GM19438 (cell line): Measurements from ENCODE around the gene CMPK1.
A peak's percentile ranks its signal among the peaks of the same experiment; 100 is the strongest.
"Not testable (repeated sequence)": the region's sequence is repeated elsewhere in the genome, so short reads cannot be mapped to it uniquely, and the experiment has no call there.

ENCODE experiments used
- ATAC-seq: cut with Tn5 transposase; IDR thresholded peaks from one replicate; pipeline ENCODE4 v1.9.1; 2021; ENCODE audit warnings: low read depth; ENCODE audit not compliant: unreplicated experiment

CMPK1 gene

DNA sequence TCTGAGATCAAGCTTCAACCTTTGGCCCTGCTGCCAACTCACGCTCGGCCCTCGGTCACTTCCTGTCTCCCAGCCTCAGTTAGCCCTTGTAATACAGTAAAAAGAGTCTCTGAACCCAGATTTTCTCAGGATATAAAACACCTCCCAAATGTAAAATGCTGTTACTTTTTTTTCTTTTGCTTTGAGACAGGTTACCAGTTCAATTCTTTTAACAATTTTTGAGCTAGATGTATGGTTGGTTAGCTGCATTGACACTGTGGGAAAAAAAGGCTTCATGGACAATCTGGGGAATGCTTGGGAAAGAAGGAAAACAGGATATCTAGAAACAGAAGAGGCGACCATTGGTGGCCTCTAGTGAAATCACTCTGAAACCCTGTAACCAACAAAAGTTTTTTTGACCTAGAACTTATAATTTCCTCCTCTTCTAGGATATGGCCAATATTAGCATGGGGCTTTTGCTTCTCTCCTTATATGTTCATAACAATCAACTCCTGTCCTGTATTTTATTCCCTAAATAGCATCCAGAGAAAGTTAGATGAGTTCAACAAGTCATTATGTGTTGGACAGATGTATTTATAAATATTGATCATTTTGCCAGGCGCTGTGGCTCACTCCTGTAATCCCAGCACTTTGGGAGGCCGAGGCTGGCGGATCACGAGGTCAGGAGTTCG lies 1.3 kb downstream of the CMPK1 start:
- ATAC-seq = no peak

GRCh38 chr1:47337350-47337749 lies 3.8 kb downstream of the CMPK1 start:
- no peak for ATAC-seq

DNA sequence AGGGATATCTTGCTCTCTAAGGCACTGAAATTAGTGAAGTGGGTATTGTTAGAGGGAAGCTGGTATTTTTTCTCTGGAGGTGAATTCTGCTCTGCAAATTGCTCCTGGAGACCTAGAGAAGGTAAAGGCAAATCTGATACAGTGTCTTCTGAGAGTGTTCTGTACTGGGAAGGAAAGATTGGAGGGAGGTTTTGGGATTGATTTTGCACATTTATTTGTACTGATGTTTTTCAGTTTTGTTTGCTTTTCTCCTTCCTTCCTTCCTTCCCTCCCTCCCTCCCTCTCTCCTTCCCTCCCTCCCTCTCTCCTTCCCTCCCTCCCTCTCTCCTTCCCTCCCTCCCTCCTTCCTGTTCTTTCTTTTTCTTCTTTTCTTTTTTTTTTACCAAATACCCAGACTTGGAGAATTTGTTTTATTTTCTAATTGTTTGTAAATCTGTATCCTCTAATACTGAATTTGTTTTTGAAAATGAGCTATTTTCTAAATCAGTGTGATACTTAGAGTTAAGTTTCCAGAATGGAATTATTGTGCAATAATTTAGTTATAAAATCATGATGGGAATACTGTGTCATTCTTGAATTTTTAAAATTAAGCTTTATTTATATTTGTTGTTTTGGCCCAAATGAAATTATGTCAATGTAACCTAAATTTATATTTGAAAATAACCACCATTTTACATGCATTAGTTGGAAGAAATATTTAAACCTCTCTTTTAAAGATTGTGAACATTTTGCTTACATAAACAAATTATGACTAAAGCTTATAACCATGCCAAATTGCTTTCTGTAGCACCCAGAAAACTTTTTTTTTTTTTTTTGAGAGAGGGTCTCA lies 4.9 kb downstream of the CMPK1 start:
- no peak for ATAC-seq

DNA sequence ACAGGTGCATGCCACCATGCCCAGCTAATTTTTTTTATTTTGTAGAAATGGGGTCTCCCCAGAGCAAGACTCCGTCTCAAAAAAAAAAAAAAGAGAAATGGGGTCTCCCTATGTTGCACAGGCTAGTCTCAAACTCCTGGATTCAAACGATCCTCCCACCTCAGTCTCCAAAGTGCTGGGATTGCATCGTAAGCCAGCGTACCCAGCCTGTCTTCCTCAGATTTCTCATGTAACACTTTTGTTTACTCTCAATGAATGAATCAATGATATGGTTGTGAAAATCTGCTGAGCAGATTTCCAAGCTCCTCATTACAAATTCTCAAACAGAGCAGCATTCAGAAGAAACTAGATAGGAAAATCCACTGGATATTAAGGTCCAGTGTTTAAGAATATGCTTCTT lies 6.6 kb downstream of the CMPK1 start:
- no peak for ATAC-seq

DNA sequence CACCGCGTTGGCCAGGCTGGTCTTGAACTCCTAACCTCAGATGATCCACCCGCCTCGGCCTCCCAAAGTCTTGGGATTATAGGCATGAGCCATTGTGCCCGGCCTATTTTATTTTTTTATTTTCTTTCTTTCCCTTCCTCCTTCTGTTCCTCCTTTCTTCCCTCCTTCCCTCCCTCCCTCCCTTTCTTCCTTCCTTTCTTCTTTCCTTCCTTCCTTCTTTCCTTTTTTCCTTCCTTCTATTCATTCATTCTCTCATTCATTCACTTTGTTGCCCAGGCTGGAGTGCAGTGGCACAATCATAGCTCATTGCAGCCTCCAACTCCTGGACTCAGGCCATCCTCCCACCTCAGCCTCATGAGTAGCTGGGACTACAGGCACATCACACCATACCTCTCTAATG lies 13.4 kb downstream of the CMPK1 start:
- ATAC-seq = not testable (repeated sequence)

- no peak for ATAC-seq
Observed at GRCh38 chr1:47347735-47348134, 14.1 kb downstream of the CMPK1 start.

GRCh38 chr1:47348246-47348645 lies 14.7 kb downstream of the CMPK1 start:
- no peak for ATAC-seq

DNA sequence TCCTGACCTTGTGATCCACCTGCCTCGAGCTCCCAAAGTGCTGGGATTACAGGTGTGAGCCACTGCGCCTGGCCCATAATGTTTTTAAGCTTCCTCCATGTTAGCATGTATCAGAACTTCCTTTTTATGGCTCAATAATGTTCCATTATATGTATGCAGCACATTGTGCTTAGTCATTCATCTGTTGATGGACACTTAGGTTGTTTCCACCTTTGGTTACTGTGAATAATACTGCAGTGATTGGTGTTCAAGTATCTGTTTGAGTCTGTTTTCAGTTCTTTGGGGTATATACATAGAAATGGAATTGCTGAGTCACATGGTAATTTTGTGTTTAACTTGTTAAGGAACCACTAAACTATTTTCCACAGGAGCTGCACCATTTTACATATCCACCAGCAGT lies 17.7 kb downstream of the CMPK1 start:
- ATAC-seq = no peak

- no peak for ATAC-seq
Observed at GRCh38 chr1:47361380-47361779, 27.8 kb downstream of the CMPK1 start.

DNA sequence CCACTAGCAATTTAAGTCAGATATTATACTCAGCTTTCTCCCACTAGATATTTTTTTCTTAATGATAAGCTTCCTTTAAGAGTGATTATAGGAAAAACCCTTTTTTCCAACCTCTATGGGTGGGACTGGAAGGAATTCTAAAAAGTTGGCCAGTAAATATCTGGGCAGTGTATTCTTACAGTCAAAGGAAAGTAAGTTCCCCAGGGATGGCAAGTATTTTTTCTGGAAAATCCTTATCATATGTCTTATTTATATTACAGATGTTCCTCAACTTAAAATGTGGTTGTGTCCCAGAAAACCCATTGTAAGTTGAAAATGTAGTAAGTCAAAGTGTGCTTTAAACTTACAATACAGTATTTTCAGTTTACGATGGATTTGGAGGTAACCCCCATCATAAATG lies 29.2 kb downstream of the CMPK1 start:
- ATAC-seq = no peak

DNA sequence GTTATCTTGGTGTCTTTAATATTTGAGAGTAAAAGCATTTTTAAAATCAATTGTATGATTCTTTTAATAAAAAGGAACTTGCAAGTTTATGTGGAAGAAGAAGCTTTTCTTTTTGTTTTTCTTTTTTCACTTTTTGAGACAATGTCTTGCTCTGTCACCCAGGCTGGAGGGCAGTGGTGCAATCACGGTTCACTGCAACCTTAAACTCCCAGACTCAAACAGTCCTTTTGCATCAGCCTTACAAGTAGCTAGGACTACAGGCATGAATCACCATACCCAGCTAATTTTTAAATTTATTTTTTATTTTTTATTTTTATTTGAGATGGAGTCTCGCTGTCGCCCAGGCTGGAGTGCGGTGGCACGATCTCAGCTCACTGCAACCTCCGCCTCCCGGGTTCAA lies 34.1 kb downstream of the CMPK1 start:
- no peak for ATAC-seq

DNA sequence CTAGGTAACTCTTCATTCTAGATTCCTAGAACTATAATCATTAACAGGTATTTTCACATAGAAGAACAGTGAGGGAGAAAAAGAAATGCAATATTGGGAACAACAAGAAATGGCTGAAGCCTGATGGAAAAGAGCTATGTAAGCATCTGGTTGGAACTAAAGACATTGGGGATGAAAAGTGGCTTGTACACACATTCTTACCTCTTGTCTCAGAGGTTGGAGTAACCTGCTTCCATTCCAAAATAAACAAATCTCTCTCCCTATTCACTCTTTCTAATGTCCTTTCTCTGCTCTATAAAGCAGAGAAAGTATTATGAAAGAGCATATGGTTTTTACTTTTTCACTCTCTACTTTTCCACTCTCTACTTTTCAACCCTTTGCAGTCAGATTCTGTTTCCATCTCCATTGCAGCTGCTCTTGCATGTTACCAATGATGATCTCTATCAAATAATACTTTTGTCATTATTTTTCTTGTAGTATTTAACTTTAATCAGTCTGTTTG lies 37.5 kb downstream of the CMPK1 start:
- no peak for ATAC-seq

- ATAC-seq = no peak
Observed at GRCh38 chr1:47374501-47374900, 40.9 kb downstream of the CMPK1 start.

DNA sequence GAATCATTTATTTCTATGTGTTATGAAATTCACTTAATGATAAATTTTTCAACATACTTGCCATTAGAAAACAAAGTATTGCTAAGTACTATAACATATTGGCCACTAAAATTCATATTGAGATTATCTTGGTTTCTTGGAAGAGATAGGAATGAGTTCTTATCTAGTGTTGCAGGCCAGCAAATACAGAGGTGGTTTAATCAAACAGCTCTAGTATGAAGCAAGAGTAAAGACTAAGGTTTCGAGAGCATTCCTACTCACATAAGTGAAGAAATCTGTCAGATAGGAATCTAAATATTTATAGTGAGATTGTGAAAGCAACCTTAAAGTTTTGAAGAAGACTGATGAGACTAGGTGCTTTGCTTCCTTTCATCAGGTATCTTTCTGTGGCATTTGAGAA lies 44.6 kb downstream of the CMPK1 start:
- no peak for ATAC-seq

- ATAC-seq = no peak
Observed at GRCh38 chr1:47380699-47381098, 47.1 kb downstream of the CMPK1 start.

GRCh38 chr1:47382399-47382983 lies 48.9 kb downstream of the CMPK1 start:
- no peak for ATAC-seq

DNA sequence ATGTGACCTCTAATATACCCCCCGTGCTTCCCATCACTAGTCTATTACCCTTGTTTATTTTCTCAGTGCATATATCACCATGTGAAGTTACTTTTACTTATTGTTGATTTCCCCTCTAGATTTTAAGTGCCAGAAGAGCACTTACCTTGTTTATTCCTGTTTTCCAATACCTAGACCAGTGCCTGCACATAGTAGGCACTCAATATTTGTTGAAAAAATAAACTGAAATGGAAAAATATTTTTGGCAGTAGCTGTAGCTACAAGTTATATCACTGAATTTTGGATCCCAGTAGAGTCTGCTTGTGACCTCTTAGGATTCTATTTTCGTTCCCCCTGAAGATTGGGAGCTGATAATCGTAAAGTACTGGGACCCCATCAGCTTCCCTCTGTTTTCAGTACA lies 50.5 kb downstream of the CMPK1 start:
- no peak for ATAC-seq

DNA sequence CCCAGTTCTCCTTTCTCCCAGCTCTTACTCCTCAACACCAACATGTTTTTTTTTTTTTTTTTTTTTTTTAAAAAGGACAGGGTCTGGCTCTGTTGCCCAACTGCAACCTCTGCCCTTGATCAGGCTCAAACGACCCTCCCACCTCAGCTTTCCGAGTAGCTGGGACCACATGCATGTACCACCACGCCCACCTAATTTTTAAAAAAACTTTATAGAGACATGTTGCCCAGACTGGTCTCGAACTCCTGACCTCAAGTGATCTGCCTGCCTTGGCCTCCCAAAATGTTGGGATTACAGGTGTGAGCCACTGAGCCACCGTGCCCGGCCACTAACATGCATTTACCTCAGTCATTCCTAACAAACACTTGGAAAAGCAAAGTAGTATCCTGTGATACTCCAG lies 51.4 kb downstream of the CMPK1 start:
- no peak for ATAC-seq

- ATAC-seq = no peak
Observed at GRCh38 chr1:47386268-47386667, 52.7 kb downstream of the CMPK1 start.

GRCh38 chr1:47388030-47388890 lies 54.7 kb downstream of the CMPK1 start:
- no peak for ATAC-seq

GRCh38 chr1:47388891-47389238 lies 55.3 kb downstream of the CMPK1 start:
- peak; percentile 70 for ATAC-seq
